SIG-M5 treated with dmso at 0.1 percent for 504 hours (cell line): ENCODE data around the gene TRIM63.

Experiments used
- DNase-seq: peaks from one replicate; lab custom pipeline; 2025; ENCODE audit not compliant: unreplicated experiment; lab: John Stamatoyannopoulos, UW

TRIM63 gene

DNA sequence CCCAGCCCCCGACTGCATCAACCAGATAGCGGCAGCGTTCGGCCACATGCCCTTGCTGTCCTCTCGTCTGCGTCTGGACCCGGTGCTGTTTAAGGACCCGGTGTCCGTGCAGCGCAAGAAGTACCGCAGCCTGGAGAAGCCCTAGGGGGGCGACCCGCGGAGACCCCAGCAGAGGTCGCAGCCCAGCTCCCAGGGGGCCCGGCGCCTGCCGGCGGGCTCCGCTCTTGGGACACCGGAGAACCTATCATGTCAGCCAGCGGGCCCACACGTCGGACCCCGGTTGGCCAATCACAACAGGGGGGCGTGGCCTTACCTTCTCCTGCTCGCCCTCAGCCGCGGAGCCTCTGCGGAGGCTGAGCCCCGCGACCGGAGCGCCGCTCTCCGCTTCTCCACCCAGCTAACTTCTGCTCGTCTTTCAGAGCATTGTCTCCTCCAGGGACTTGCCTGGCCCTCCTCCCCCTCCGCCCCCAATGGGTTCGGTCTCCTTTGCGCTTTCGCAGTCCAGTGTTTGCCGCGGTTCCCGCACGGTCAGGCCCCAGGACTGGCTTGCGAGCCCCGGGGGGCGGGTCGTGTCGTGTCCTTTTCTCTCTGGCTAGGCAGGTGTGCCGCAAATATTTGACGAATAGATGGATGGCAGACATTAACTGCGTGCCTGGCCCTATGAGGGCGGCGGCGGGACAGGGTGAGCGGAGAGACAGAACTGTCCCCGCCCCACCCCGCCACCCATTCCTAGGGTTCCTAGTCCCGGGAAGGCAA, 32.0 kb downstream of the TRIM63 start:
- peak; percentile 91 for DNase-seq

- DNase-seq = no peak
These were observed 32.8 kb downstream of the TRIM63 start for GRCh38 chr1:26034504-26035202.

GRCh38 chr1:26032656-26033357, 34.6 kb downstream of the TRIM63 start:
- no peak for DNase-seq

GRCh38 chr1:26031611-26032220, 35.7 kb downstream of the TRIM63 start:
- DNase-seq = no peak

DNA sequence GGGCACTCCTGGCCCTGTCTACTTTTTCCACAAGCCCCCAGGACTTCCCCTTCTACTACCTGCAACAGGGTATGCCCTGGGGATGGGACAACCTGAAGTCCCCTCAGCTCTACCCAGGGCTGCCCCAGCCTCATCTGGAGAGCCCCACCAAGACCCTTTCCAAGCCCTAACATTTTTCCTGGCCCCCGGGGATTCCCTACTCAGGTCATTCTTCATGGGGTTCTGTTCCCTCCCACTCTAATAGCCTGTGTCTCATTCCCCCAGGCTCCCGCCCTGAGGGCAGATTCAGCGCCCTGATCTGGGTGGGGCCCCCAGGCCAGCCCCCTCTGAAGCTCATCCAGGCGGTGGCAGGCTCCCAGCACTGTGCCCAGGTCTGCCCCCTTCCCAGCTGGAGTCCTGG, 36.2 kb downstream of the TRIM63 start:
- no peak for DNase-seq

GRCh38 chr1:26029864-26030481, 37.5 kb downstream of the TRIM63 start:
- DNase-seq = no peak

DNA sequence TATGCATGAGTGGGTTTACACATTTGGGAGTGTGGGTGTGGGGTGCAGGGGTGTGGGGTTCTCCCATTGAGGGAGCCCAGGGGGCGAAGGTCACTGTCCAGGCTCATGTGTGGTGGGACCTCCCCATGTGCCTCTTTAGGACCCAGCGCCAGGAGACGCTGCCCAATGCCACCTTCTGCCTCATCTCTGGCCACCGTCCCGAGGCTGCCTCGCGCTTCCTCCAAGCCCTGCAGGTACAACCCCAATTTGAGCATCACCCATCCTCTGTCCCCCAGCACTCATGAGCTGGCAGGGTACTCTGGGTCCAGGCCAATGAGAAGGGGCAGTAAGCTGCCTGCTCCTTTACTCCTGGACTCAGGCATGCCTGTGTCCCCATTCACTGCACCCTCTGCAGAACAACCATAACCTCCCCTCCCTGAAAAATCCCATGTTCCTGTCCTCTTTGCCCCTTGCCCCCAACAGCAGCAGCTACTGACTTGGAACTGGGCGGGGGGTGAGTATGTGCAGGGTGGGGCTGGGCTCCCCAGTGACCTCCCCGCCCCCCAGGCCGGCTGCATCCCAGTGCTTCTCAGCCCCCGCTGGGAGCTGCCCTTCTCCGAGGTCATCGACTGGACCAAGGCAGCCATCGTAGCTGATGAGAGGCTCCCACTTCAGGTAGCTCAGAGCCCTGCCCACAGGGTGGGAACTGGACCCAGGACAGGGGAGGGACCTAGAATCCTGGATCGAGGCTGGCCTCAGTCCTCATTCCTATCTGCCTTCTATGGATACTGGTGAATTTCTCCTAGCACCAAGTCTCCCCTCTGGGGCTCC, 38.2 kb downstream of the TRIM63 start:
- DNase-seq = no peak

DNA sequence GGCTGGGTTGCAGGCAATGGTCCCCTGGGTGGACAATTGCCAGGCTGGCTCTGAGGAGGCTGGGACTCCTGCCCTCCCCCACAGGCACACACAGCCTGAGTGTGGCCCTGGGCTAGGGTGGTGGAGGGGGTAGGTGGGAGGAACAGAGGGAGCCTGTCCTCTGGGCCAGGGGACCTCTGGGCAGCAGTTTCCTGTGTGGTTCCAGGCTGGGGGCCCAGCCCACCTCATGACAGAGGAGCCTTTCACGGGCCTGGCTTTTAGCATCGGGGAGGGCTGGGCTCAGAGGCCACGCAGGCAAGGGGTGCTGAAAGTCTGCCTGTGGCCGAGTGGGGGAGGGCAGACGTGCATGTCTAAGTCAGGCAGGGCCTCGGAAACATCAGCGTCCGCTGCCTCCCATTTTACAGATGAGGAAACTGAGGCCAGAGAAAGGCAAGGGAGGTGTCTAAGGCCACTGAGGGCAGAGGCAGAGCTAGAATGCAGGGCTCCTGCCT, 38.9 kb downstream of the TRIM63 start:
- no peak for DNase-seq

DNA sequence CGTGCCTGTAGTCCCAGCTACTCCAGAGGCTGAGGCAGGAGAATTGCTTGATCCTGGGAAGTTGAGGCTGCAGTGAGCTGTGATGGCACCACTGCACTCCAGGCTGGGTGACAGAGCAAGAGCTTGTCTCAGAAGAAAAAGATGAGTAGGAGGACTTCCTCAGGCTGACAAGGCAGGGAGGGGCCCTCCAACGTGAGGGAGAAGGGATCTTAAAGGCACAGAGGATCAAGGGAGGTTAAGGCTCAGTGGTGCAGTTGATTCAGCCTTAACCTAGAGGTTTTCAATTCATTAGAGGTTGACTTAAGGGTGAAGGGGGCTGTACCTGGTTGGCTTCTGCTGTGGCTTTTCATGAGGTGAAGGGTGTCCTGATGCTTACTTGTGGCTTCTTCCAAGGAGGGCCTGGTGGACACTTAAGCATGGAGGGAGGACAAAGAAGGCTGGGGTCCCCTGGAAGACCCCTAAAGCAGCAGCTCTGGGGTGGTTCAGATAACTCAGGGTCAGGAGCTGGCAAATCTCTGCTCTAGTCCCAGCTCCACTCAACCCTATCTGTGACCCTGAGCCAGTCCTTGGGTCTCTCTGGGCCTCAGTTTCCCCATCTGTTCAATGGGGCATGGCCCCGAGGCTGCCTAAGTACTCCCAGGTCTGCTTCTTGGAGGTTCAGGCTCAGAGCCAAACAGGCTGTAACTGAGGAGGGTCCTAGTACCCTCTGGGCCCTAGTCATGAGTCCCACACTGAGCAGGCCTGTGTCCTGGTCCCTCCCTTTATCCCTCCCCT, 39.5 kb downstream of the TRIM63 start:
- DNase-seq = peak; percentile 30

- DNase-seq = no peak
These were observed 41.9 kb downstream of the TRIM63 start for GRCh38 chr1:26025517-26025916.

DNA sequence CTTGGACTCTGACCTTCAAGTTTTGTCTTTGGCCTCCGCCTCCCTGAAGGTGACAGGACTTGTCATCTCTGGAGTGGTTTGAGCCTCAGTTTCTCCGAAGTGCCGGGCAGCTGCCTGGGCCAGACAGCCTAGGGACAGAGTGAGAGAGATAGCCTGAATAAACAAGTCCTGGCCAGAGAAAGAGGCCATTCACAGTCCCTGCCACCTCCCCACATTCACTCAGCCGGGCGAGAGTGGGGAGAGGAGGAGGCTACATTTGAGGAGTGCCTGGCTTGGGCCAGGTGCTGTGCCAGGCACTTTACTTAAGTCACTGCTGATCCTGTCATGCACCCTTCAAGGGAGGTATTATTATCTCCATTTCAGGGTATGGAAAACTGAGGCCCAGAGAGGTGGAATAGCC, 42.4 kb downstream of the TRIM63 start:
- DNase-seq = no peak

DNA sequence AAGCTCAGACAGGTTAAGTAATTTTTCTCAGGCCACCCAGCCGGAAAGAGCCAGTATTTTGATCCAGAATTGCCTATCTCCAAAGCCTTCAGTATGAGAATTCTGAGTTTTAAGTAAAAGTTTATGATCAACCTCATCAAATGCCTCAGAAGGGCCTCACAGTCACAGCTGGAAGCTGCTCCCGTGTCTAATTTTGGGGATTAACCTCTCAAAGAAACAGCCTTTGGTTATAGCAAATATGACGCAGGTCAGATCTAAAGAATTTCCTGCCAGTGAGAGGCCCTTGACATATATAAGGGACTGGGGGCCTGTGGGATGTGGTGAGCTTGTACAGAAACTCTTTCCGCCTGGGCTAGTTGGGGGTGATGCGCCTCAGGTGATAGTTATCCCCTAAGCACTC, 43.6 kb downstream of the TRIM63 start:
- DNase-seq = no peak

DNA sequence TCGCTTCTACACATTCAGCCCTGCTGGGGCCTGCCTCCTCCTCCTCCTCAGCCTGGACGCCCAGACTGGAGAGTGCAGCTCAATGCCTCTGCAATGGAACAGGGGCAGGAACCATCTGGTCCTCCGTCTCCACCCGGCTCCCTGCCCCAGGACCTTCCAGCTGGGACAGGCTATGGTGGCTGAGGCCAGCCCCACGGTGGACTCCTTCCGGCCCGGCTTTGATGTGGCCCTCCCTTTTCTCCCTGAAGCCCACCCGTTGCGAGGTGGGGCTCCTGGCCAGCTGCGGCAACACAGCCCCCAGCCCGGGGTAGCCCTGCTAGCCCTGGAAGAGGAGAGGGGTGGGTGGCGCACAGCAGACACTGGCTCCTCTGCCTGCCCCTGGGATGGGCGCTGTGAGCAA, 44.4 kb downstream of the TRIM63 start:
- DNase-seq = no peak

GRCh38 chr1:26022404-26022779, 45.0 kb downstream of the TRIM63 start:
- no peak for DNase-seq

DNA sequence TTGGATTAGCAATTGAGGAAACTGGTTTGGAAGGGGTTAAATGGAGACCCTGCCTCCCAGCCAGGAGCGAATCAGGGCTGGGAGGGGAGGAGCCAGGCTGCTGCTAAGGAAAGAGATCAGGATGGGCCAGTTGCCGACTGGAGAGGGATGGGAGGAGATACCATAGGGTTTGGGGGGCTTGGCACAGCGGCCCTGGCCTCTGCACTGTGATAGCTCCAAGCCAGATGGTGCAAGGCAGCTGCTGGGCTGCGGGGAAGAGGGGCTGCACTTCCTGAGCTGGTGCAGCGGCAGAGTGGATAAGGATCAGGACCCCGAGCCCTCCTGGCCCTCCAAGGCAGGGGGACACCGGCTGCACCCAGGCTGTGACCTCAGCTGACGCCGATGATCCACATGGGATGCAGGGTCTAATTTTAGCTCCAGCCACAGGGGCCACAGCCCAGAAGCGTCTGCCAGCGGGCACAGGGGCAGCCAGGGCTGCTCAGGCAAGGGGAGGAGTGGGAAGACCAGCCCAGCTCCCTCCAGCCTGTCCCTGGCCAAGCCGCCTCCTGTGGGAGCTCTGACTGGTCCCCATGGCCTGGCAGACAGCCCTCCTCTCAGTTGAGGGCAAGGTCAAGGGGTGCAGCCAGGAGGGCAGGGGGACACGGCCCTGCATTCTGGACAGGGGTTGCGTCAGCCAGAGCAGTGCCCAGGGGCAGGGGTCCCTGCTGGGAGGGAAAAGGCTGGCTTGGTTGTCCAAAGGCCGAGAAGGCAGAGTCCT, 45.6 kb downstream of the TRIM63 start, which contains the start of gene EXTL1:
Gene EXTL1, plus strand, starts transcription at position 129 of the 757 bp plus-strand sequence. CDS start 872 bp downstream, outside the sequence.
- DNase-seq = no peak

GRCh38 chr1:26020941-26021646, 46.3 kb downstream of the TRIM63 start:
- DNase-seq = no peak

DNA sequence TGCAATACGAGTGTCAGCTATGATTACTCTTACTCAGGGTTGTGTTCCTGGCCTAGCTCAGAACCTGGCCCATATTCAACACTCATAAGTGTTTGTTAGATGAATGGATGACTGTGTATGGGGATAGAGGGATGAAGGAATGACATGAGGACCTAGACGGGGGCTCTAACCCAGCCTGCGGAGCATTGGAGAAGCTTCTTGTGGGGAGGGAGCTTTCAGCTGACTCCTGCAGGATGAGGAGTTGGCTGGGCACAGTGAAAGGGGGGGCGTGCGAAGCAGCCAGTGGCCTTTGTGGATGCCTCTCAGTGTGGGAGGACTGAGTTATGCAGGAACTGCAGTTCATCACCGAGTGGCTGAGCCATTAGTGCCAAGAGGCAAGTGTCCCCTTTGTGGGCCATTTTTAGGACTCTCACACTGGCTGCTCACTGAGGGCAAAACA, 47.1 kb downstream of the TRIM63 start:
- DNase-seq = no peak
